GM21717 (cell line): ENCODE measurements around the gene PRR9.
"Not testable (repeated sequence)": the region's sequence is repeated elsewhere in the genome, so short reads cannot be mapped to it uniquely, and the experiment has no call there.

ENCODE experiments used
- ATAC-seq: cut with Tn5 transposase; IDR thresholded peaks from one replicate; pipeline ENCODE4 v1.9.1; 2021; ENCODE audit warnings: mild to moderate bottlenecking, moderate library complexity; ENCODE audit not compliant: unreplicated experiment

The PRR9 gene

GRCh38 chr1:153229076-153229829 is 11.9 kb downstream of the PRR9 start:
- not testable (repeated sequence) for ATAC-seq

GRCh38 chr1:153231363-153231762 is 14.0 kb downstream of the PRR9 start:
- ATAC-seq, result no peak

GRCh38 chr1:153231785-153232184 is 14.4 kb downstream of the PRR9 start:
- no peak for ATAC-seq

- ATAC-seq, result no peak
Measured at GRCh38 chr1:153232553-153232952, 15.2 kb downstream of the PRR9 start.

- ATAC-seq, result no peak
Measured at GRCh38 chr1:153233448-153233847, 16.1 kb downstream of the PRR9 start.

GRCh38 chr1:153238527-153238926 is 21.1 kb downstream of the PRR9 start:
- no peak for ATAC-seq

- ATAC-seq, result no peak
Measured at GRCh38 chr1:153242160-153242559, 24.8 kb downstream of the PRR9 start.

GRCh38 chr1:153245466-153245865 is 28.1 kb downstream of the PRR9 start:
- no peak for ATAC-seq

- ATAC-seq, result no peak
Measured at GRCh38 chr1:153246018-153246417, 28.6 kb downstream of the PRR9 start.

GRCh38 chr1:153246825-153247224 is 29.4 kb downstream of the PRR9 start:
- ATAC-seq, result no peak

- no peak for ATAC-seq
Measured at GRCh38 chr1:153248176-153248879, 30.9 kb downstream of the PRR9 start.

GRCh38 chr1:153250166-153250565 is 32.8 kb downstream of the PRR9 start:
- no peak for ATAC-seq

- ATAC-seq, result no peak
Measured at GRCh38 chr1:153251087-153251486, 33.7 kb downstream of the PRR9 start.

- ATAC-seq, result no peak
Measured at GRCh38 chr1:153251562-153251961, 34.2 kb downstream of the PRR9 start.

- ATAC-seq, result no peak
Measured at GRCh38 chr1:153251988-153252387, 34.6 kb downstream of the PRR9 start.

- no peak for ATAC-seq
Measured at GRCh38 chr1:153253076-153253475, 35.7 kb downstream of the PRR9 start.

GRCh38 chr1:153253693-153254092 is 36.3 kb downstream of the PRR9 start:
- peak; percentile 47 for ATAC-seq

- no peak for ATAC-seq
Measured at GRCh38 chr1:153259387-153259786, 42.0 kb downstream of the PRR9 start, which contains the start of gene LORICRIN. TSS of gene LORICRIN (plus strand) at chr1:153259687. CDS start at chr1:153260950, 1,263 bp downstream.

GRCh38 chr1:153260585-153261280 is 43.3 kb downstream of the PRR9 start:
- ATAC-seq, result no peak

- no peak for ATAC-seq
Measured at GRCh38 chr1:153261281-153262069, 44.1 kb downstream of the PRR9 start.

GRCh38 chr1:153262070-153262366 is 44.6 kb downstream of the PRR9 start:
- no peak for ATAC-seq
